Esophagus muscularis mucosa (tissue), 3 donors: ENCODE measurements around the gene SLC22A6.

Experiments
- POLR2A ChIP-seq: fragments of 450-650 bp; IDR thresholded peaks from one replicate; pipeline ENCODE4 v1.6.1; 2017; ENCODE audit warnings: antibody characterized with exemption, moderate library complexity, mild to moderate bottlenecking, low read depth
- POLR2AphosphoS5 ChIP-seq, 2 donors: sonication (generic); formaldehyde crosslinking; IDR thresholded peaks; one replicate each; pipeline ENCODE4 v1.6.1; 2017; ENCODE audit warnings: antibody characterized with exemption in 2 of 2
- TF ChIP-seq, protein P1 (sequence below), 3 experiments: fragments of 200-600 bp in 2 of 3; fragments of 450-650 bp in 1 of 3; sonication (generic) in 2 of 3; IDR thresholded peaks; one replicate each; pipeline ENCODE4 v1.5.1; 2017 to 2019; ENCODE audit warnings: antibody characterized with exemption in 3 of 3, mild to moderate bottlenecking in 2 of 3, moderate library complexity in 1 of 3

- TF ChIP-seq POLR2A, result no peak
- TF ChIP-seq, protein P1, sequence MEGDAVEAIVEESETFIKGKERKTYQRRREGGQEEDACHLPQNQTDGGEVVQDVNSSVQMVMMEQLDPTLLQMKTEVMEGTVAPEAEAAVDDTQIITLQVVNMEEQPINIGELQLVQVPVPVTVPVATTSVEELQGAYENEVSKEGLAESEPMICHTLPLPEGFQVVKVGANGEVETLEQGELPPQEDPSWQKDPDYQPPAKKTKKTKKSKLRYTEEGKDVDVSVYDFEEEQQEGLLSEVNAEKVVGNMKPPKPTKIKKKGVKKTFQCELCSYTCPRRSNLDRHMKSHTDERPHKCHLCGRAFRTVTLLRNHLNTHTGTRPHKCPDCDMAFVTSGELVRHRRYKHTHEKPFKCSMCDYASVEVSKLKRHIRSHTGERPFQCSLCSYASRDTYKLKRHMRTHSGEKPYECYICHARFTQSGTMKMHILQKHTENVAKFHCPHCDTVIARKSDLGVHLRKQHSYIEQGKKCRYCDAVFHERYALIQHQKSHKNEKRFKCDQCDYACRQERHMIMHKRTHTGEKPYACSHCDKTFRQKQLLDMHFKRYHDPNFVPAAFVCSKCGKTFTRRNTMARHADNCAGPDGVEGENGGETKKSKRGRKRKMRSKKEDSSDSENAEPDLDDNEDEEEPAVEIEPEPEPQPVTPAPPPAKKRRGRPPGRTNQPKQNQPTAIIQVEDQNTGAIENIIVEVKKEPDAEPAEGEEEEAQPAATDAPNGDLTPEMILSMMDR (IDR thresholded peaks at IDR 0.05), result no peak
- TF ChIP-seq POLR2AphosphoS5 (IDR thresholded peaks at IDR 0.05), result no peak
These were observed 26.2 kb upstream of the SLC22A6 start for GRCh38 chr11:63010934-63011439.
